Measurements from ENCODE around the gene RPS6KB1. TPM values are rescaled to one million over a fixed set of nuclear protein-coding genes. Genes with fewer than 3 reads are reported as not detected.

Gene RPS6KB1
- polyA plus RNA-seq, 1 donor (not counting 4 experiments of a cell fraction or from before 2014, with no cell fraction given): 19.7 TPM

- Histone ChIP-seq H3K36me3 (ENCODE audit: control insufficient read depth in 2 of 2, extremely low read depth in 1 of 2, insufficient read depth in 2 of 2, low read length in 2 of 2) (peaks cover 1 to 8% of the 10 kb centered on the region in 2 experiments), H3K9me1 (ENCODE audit: control insufficient read depth, extremely low read depth, insufficient read depth, low read length) (no peaks in the 10 kb centered on the region), H3K4me1 (ENCODE audit: control insufficient read depth, extremely low read depth, insufficient read depth, low read length) (no peaks in the 10 kb centered on the region), H3K9ac (ENCODE audit: control insufficient read depth, extremely low read depth, insufficient read depth, low read length) (no peak overlapping the region), H3K4me2 (ENCODE audit: control insufficient read depth, extremely low read depth, insufficient read depth, low read depth, low read length) (no peak overlapping the region), H4K20me1 (ENCODE audit: control insufficient read depth, extremely low read depth, insufficient read depth, low read length) (no peaks in the 10 kb centered on the region), H3K27me3 (ENCODE audit: control insufficient read depth, extremely low read depth, insufficient read depth, low read length) (no peaks in the 10 kb centered on the region), H3K4me3 (ENCODE audit: control insufficient read depth in 2 of 3, extremely low read depth in 1 of 3, insufficient read depth in 2 of 3, low read depth in 1 of 3, low read length in 3 of 3) (no peak overlapping the region), H2AFZ (ENCODE audit: control insufficient read depth, low read length) (no peak overlapping the region), H3K27ac (ENCODE audit: control insufficient read depth, insufficient read depth, low read length) (no peak overlapping the region), H3K79me2 (ENCODE audit: control insufficient read depth, insufficient read depth, low read length) (no peaks in the 10 kb centered on the region), H3K9me3 (ENCODE audit: control insufficient read depth, low read depth, low read length) (no peaks in the 10 kb centered on the region)
- dilution Hi-C loops (cut with MboI; ENCODE audit: extremely low pct_ligation_motif_present, low sequenced_read_pairs): no loop called here
- DNase-seq (ENCODE audit: low read depth, low spot score): no peak
- TF ChIP-seq, protein P1, sequence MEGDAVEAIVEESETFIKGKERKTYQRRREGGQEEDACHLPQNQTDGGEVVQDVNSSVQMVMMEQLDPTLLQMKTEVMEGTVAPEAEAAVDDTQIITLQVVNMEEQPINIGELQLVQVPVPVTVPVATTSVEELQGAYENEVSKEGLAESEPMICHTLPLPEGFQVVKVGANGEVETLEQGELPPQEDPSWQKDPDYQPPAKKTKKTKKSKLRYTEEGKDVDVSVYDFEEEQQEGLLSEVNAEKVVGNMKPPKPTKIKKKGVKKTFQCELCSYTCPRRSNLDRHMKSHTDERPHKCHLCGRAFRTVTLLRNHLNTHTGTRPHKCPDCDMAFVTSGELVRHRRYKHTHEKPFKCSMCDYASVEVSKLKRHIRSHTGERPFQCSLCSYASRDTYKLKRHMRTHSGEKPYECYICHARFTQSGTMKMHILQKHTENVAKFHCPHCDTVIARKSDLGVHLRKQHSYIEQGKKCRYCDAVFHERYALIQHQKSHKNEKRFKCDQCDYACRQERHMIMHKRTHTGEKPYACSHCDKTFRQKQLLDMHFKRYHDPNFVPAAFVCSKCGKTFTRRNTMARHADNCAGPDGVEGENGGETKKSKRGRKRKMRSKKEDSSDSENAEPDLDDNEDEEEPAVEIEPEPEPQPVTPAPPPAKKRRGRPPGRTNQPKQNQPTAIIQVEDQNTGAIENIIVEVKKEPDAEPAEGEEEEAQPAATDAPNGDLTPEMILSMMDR (optimal IDR thresholded peaks at IDR 0.05 in 1 of 3, IDR thresholded peaks at IDR 0.05 in 1 of 3, conservative IDR thresholded peaks at IDR 0.05 in 1 of 3; ENCODE audit: extremely low read depth in 1 of 3, insufficient read depth in 2 of 3, low read length in 3 of 3): no peak
- TF ChIP-seq EZH2 (IDR thresholded peaks at IDR 0.05; ENCODE audit: low read length): no peak
- FAIRE-seq: no peak
These were observed 8.1 kb upstream of the RPS6KB1 start for GRCh38 chr17:59884861-59885260.

DNA sequence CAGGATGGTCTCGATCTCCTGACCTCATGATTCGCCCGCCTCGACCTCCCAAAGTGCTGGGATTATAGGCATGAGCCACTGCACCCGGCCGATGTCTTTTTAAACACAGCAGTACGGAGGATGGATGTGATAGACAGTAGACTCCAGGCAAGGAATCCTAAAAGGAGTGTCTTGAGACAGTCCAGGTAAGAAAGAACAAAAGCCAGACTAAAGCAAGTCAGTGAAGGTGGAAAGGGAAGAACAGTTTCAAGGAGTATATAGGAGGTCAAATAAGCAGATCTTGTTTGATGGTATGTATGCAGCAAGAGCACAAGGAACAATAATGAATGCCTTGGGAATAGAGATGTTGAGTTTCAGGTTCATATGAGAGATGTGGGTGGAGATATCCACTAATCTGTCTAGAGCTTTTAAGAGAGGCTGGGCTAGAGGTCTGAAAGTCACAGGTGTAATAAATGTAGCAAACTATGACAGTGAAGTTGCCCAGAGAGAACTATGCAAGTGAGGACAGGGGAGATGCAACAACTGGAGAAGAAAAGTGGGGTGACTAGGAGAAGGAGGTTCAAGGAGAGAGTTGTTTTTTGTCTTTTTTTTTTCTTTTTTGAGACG lies 4.7 kb upstream of the RPS6KB1 start:
- TF ChIP-seq EZH2 (IDR thresholded peaks at IDR 0.05; ENCODE audit: low read length): no peak
- TF ChIP-seq, protein P1 (optimal IDR thresholded peaks at IDR 0.05 in 1 of 3, IDR thresholded peaks at IDR 0.05 in 1 of 3, conservative IDR thresholded peaks at IDR 0.05 in 1 of 3; ENCODE audit: extremely low read depth in 1 of 3, insufficient read depth in 2 of 3, low read length in 3 of 3): no peak
- Histone ChIP-seq H3K4me3 (ENCODE audit: control insufficient read depth in 2 of 3, extremely low read depth in 1 of 3, insufficient read depth in 2 of 3, low read depth in 1 of 3, low read length in 3 of 3) (no peak overlapping the region), H4K20me1 (ENCODE audit: control insufficient read depth, extremely low read depth, insufficient read depth, low read length) (no peaks in the 10 kb centered on the region), H3K79me2 (ENCODE audit: control insufficient read depth, insufficient read depth, low read length) (peaks cover 12% of the 10 kb centered on the region), H3K9me1 (ENCODE audit: control insufficient read depth, extremely low read depth, insufficient read depth, low read length) (no peaks in the 10 kb centered on the region), H3K9me3 (ENCODE audit: control insufficient read depth, low read depth, low read length) (no peaks in the 10 kb centered on the region), H3K27me3 (ENCODE audit: control insufficient read depth, extremely low read depth, insufficient read depth, low read length) (no peaks in the 10 kb centered on the region), H3K27ac (ENCODE audit: control insufficient read depth, insufficient read depth, low read length) (no peak overlapping the region), H3K4me2 (ENCODE audit: control insufficient read depth, extremely low read depth, insufficient read depth, low read depth, low read length) (no peak overlapping the region), H3K4me1 (ENCODE audit: control insufficient read depth, extremely low read depth, insufficient read depth, low read length) (peaks cover 6% of the 10 kb centered on the region), H3K9ac (ENCODE audit: control insufficient read depth, extremely low read depth, insufficient read depth, low read length) (no peak overlapping the region), H3K36me3 (ENCODE audit: control insufficient read depth in 2 of 2, extremely low read depth in 1 of 2, insufficient read depth in 2 of 2, low read length in 2 of 2) (peaks cover 1 to 13% of the 10 kb centered on the region in 2 experiments), H2AFZ (ENCODE audit: control insufficient read depth, low read length) (no peak overlapping the region)
- no peak for FAIRE-seq
- no peak for DNase-seq (ENCODE audit: low read depth, low spot score)
- dilution Hi-C loops (cut with MboI; ENCODE audit: extremely low pct_ligation_motif_present, low sequenced_read_pairs): no loop called here
